GM12875 (cell line): ENCODE data around the gene C1QL3.

Experiments
- H3K4me3 ChIP-seq: one replicate; pipeline ENCODE4 v1.5.1; 2011; ENCODE audit warnings: low read depth, low read length, control low read depth
- TF ChIP-seq, protein P1 (sequence below): IDR thresholded peaks from 2 replicates; pipeline ENCODE4 v1.5.1; 2011; ENCODE audit warnings: low read depth, mild to moderate bottlenecking, control low read depth, inconsistent platforms, low read length, moderate library complexity, borderline replicate concordance; ENCODE audit not compliant: insufficient read depth

Gene C1QL3

DNA sequence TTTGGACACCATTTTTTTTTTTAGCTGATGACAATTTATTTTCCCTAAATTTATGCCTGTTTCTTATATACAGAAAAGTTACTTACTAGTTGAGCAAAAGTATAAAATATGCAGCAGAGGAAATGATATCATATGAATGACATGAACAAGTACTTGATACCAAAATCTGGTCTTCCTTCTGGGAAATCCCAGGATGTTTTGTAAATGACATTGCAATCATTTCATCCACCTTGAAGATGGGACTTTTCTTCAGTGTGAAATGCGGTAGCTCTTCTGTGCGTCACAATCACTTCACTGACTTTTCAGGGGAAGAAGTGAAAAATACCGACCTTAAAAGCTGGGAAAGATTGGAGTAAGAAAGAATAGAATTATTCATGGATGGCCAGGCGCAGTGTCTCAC is 23.8 kb downstream of the C1QL3 start:
- no peak overlapping the region for H3K4me3 ChIP-seq
- TF ChIP-seq, protein P1, sequence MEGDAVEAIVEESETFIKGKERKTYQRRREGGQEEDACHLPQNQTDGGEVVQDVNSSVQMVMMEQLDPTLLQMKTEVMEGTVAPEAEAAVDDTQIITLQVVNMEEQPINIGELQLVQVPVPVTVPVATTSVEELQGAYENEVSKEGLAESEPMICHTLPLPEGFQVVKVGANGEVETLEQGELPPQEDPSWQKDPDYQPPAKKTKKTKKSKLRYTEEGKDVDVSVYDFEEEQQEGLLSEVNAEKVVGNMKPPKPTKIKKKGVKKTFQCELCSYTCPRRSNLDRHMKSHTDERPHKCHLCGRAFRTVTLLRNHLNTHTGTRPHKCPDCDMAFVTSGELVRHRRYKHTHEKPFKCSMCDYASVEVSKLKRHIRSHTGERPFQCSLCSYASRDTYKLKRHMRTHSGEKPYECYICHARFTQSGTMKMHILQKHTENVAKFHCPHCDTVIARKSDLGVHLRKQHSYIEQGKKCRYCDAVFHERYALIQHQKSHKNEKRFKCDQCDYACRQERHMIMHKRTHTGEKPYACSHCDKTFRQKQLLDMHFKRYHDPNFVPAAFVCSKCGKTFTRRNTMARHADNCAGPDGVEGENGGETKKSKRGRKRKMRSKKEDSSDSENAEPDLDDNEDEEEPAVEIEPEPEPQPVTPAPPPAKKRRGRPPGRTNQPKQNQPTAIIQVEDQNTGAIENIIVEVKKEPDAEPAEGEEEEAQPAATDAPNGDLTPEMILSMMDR, result no peak

- no peak overlapping the region for H3K4me3 ChIP-seq
- TF ChIP-seq, protein P1, result no peak
Measured at GRCh38 chr10:16493884-16494536, 27.7 kb downstream of the C1QL3 start.

DNA sequence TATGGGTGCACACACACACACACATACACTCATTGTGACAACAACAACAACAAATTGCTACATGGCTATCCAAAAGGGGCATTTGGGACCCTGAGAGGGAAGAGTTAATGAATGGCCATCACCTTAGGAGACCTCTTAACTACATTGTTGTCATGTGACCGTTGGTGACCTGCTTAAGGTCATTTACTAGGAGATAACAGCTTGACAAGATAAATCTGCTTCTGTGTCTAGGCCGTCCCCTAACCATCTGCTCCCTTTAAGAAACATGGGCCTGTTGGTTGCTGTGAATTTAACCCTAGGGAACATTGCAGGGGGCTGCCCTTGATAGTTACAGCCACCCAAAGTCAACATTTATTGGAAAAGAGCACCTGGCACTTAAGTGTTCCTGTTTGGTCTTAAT is 29.7 kb downstream of the C1QL3 start:
- no peak overlapping the region for H3K4me3 ChIP-seq
- TF ChIP-seq, protein P1, result no peak

DNA sequence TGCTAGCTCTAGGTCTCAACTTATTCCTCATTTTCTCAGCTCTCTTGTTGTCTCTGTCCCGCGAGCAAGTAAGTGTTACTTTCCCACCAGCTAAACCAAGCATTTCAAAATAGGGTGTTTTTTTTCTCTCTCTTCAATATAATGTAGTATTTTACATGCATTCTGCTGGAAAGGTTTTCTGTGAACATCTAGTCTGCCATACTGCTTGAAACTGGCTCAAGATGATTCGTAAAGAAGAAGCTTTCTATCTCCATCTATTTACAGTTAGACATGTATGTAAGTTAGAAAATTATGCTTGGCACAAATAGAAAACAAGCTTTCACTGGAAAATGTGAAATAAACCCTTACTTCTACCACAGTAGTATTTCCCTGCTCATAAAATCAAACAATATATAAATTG is 31.2 kb downstream of the C1QL3 start:
- TF ChIP-seq, protein P1, result no peak
- no peak overlapping the region for H3K4me3 ChIP-seq

DNA sequence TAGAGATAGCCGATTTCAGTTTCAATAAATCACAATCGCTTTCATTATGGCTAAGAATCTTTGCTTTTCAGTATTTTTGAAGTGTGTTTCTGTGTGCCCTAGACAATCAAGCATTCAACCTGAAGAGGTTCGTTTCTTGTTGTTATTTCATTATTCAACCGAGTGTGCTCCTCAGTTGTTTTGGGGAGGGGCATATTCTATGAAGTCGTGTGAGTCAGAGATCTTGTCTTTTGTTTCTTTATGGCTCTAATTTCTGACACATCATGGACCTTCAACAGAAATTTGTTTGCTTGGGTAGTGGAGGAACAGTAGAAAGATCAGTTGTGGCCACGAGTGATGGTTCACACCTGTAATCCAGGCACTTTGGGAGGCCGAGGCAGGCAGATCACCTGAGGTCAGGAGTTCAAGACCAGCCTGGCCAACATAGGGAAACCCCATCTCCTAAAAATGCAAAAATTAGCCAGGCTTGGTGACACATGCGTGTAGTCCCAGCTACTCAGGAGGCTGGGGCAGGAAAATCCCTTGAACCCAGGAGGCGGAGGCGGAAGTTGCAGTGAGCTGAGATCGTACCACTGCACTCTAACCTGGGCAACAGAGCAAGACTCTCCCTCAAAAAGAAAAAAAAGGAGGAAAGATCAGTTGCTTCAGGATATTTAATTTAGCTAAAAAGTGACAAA is 38.3 kb downstream of the C1QL3 start:
- TF ChIP-seq, protein P1, result no peak
- no peak overlapping the region for H3K4me3 ChIP-seq

GRCh38 chr10:16481052-16481728 is 40.5 kb downstream of the C1QL3 start:
- TF ChIP-seq, protein P1, result no peak
- H3K4me3 ChIP-seq, result no peak overlapping the region

DNA sequence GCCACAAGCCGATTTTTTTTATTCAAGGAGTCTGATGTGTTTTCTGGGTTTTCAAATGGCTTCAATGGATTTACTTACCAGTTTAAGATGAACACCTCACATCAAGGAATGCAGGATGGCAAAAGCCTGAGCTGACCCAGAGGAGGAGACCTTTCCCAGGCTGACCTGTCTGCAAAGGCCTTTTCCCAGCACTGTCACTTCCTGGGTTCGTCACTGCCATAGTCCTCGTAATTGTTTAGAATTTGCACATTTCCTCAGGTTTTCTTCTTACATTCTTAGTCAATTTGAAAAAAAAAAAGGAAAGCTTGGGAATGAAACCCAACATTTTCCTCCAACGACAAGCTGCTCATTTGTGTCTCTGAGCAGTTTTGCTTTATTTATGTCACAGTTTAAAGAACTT is 42.9 kb downstream of the C1QL3 start:
- TF ChIP-seq, protein P1, result no peak

More for the DNA sequence above, 42.9 kb downstream of the C1QL3 start:
- no peak overlapping the region for H3K4me3 ChIP-seq
